GM12872 (cell line): ENCODE measurements around the gene ITPRID2.

ENCODE experiments used
- CTCF ChIP-seq: IDR thresholded peaks from 3 replicates; pipeline ENCODE4 v1.5.1; 2011; ENCODE audit warnings: low read depth, mild to moderate bottlenecking, low read length, moderate library complexity; ENCODE audit not compliant: insufficient read depth

The ITPRID2 gene

GRCh38 chr2:181891966-181892798 is 652 bp downstream of the ITPRID2 start:
- peak; percentile 58 for TF ChIP-seq CTCF

GRCh38 chr2:181892799-181893435 is 1.4 kb downstream of the ITPRID2 start:
- TF ChIP-seq CTCF, result no peak

- no peak for TF ChIP-seq CTCF
Observed at GRCh38 chr2:181894381-181894780, 2.9 kb downstream of the ITPRID2 start.

- TF ChIP-seq CTCF, result no peak
Observed at GRCh38 chr2:181895818-181896217, 4.3 kb downstream of the ITPRID2 start.

GRCh38 chr2:181896286-181896685 is 4.8 kb downstream of the ITPRID2 start:
- TF ChIP-seq CTCF, result no peak

GRCh38 chr2:181900007-181900651 is 8.6 kb downstream of the ITPRID2 start:
- no peak for TF ChIP-seq CTCF

GRCh38 chr2:181902625-181903024 is 11.1 kb downstream of the ITPRID2 start:
- TF ChIP-seq CTCF, result no peak
